Measurements from ENCODE around the gene NEURL1. TPM values are rescaled to one million over a fixed set of nuclear protein-coding genes. Genes with fewer than 3 reads are reported as not detected.

The NEURL1 gene
- total RNA-seq, 4 donors from 2014 or later, result 0.39 to 0.63 (median 0.46) TPM

- DNase-seq (ENCODE audit: extremely low spot score), result no peak
- H3K27me3 ChIP-seq, result no peaks in the 10 kb centered on the region
- TF ChIP-seq EP300 (IDR thresholded peaks at IDR 0.05), result no peak
- TF ChIP-seq CTCF (IDR thresholded peaks at IDR 0.05), result no peak
- TF ChIP-seq POLR2AphosphoS5 (IDR thresholded peaks at IDR 0.05), result no peak
- no peak for TF ChIP-seq POLR2A (IDR thresholded peaks at IDR 0.05; ENCODE audit: low read depth)
- peak overlapping the region in 2 of 4 donors; percentile 30 to 41 for H3K27ac ChIP-seq (replicated peaks in 1 of 4)
- intact Hi-C loops (cut with DNase I), result no loop called here
- WGBS, result 2% methylated on average over 10 of the region's 44 CpGs
- H3K36me3 ChIP-seq, result no peaks in the 10 kb centered on the region
- peak overlapping the region; percentile 56 to 67 (median 58) for H3K4me3 ChIP-seq
- peaks cover 9 to 23% (median 14%) of the 10 kb centered on the region in 4 donors for H3K4me1 ChIP-seq
- H3K9me3 ChIP-seq, result no peaks in the 10 kb centered on the region
These were observed 61.2 kb downstream of the NEURL1 start for GRCh38 chr10:103554488-103555324.

- 40% methylated on average over 1 of the region's 18 CpGs for WGBS
- no peak for DNase-seq (ENCODE audit: extremely low spot score)
- H3K9me3 ChIP-seq, result no peaks in the 10 kb centered on the region
- no peaks in the 10 kb centered on the region for H3K27me3 ChIP-seq
- H3K27ac ChIP-seq (replicated peaks in 1 of 4), result peak overlapping the region in 2 of 4 donors; percentile 30 to 41
- intact Hi-C loops (cut with DNase I), result no loop called here
- peak overlapping the region; percentile 56 to 67 (median 58) for H3K4me3 ChIP-seq
- TF ChIP-seq POLR2A (IDR thresholded peaks at IDR 0.05; ENCODE audit: low read depth) (no peak), CTCF (IDR thresholded peaks at IDR 0.05) (no peak), POLR2AphosphoS5 (IDR thresholded peaks at IDR 0.05) (no peak), EP300 (IDR thresholded peaks at IDR 0.05) (no peak)
- H3K4me1 ChIP-seq, result peaks cover 9 to 23% (median 14%) of the 10 kb centered on the region in 4 donors
- no peaks in the 10 kb centered on the region for H3K36me3 ChIP-seq
These were observed 61.8 kb downstream of the NEURL1 start for GRCh38 chr10:103555325-103555649.

GRCh38 chr10:103555712-103556111 lies 62.2 kb downstream of the NEURL1 start:
- Histone ChIP-seq H3K27ac (replicated peaks in 1 of 4) (no peak overlapping the region), H3K27me3 (no peaks in the 10 kb centered on the region), H3K9me3 (peaks cover 0 to 2% (median under 1%) of the 10 kb centered on the region in 4 donors), H3K4me1 (peaks cover 9 to 23% (median 14%) of the 10 kb centered on the region in 4 donors), H3K4me3 (peak overlapping the region; percentile 56 to 67 (median 58)), H3K36me3 (no peaks in the 10 kb centered on the region)
- WGBS, result 43% methylated on average over 4 of the region's 11 CpGs
- DNase-seq (ENCODE audit: extremely low spot score), result no peak
- TF ChIP-seq POLR2AphosphoS5 (IDR thresholded peaks at IDR 0.05) (no peak), POLR2A (IDR thresholded peaks at IDR 0.05; ENCODE audit: low read depth) (no peak), CTCF (IDR thresholded peaks at IDR 0.05) (no peak)
- intact Hi-C loops (cut with DNase I), result no loop called here

DNA sequence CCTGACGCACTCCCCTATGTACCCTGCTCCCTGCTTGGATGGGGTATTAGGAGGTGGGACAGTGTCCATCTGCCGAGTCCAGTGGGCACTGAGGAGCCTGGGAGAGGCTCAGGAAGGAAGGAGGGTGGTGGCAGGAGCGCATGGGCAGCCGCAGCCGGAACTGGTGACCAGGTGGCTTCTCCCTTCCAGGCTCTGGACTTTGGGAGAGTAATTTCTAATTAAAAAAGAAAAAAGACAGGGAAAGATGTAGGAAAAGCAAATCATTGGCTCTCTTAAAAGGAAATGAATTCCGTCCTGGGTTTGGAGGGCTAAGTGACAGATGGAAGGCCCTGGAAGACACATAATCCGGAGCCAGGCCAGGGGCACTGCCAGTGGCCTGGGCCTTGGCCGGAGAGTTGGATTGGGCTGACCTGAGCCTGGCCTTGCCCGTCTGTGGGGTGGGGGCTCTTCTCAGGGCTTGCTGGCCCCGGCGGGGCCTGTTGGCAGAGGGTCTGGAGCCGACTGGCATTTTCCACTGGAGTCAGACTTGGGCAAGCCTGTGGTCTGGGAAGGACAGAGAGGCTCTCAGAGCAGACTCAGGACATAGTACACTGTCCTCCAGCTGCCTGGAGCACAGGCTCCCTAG lies 63.0 kb downstream of the NEURL1 start:
- peaks cover 9 to 23% (median 14%) of the 10 kb centered on the region in 4 donors for H3K4me1 ChIP-seq
- H3K9me3 ChIP-seq, result peaks cover 0 to 5% (median 2%) of the 10 kb centered on the region in 4 donors
- TF ChIP-seq CTCF (IDR thresholded peaks at IDR 0.05) (no peak), POLR2A (IDR thresholded peaks at IDR 0.05; ENCODE audit: low read depth) (no peak), POLR2AphosphoS5 (IDR thresholded peaks at IDR 0.05) (no peak), EP300 (IDR thresholded peaks at IDR 0.05) (no peak)
- no peaks in the 10 kb centered on the region for H3K36me3 ChIP-seq
- intact Hi-C loops (cut with DNase I), result no loop called here
- H3K4me3 ChIP-seq, result no peak overlapping the region
- H3K27ac ChIP-seq (replicated peaks in 1 of 4), result no peak overlapping the region
- H3K27me3 ChIP-seq, result no peaks in the 10 kb centered on the region
- no peak for DNase-seq (ENCODE audit: extremely low spot score)
- WGBS, result 84% methylated on average over 11 of the region's 12 CpGs

Data from esophagus muscularis mucosa (tissue), 4 donors.